Tibial nerve (tissue), 4 donors: Measurements from ENCODE around the gene STXBP4. TPM values are rescaled to one million over a fixed set of nuclear protein-coding genes. Genes with fewer than 3 reads are reported as not detected.
A peak's percentile ranks its signal among the peaks of the same experiment; 100 is the strongest.

Experiments used
- DNase-seq, 2 donors: peaks; one replicate each; pipeline ENCODE4 v3.0.0-alpha.2; 2019; ENCODE audit warnings: low spot score in 2 of 2
- H3K27ac ChIP-seq, 4 donors: fragments of 200-600 bp; sonication (generic) in 3 of 4; one replicate each; pipeline ENCODE4 v1.5.1; 2017 to 2019; ENCODE audit warnings: mild to moderate bottlenecking in 1 of 4
- H3K27me3 ChIP-seq, 2 donors: fragments of 200-600 bp; sonication (generic) in 1 of 2; one replicate each; pipeline versions ENCODE4 v1.5.1 to v1.6.0; 2017 to 2019
- H3K36me3 ChIP-seq, 3 donors: fragments of 200-600 bp; sonication (generic); one replicate each; pipeline ENCODE4 v1.5.1; 2018 to 2019
- H3K4me1 ChIP-seq, 4 donors: fragments of 200-600 bp; sonication (generic) in 3 of 4; one replicate each; pipeline ENCODE4 v1.5.1; 2017 to 2019
- H3K4me3 ChIP-seq, 4 donors: fragments of 200-600 bp; sonication (generic) in 3 of 4; one replicate each; pipeline ENCODE4 v1.5.1; 2017 to 2019; ENCODE audit warnings: mild to moderate bottlenecking in 1 of 4, moderate library complexity in 1 of 4
- H3K9me3 ChIP-seq, 4 donors: fragments of 200-600 bp; sonication (generic) in 3 of 4; one replicate each; pipeline ENCODE4 v1.5.1; 2017 to 2019
- CTCF ChIP-seq, 5 experiments: fragments of 200-600 bp in 3 of 5; fragments of 450-650 bp in 2 of 5; sonication (generic) in 3 of 5; IDR thresholded peaks; one replicate each; pipeline ENCODE4 v1.5.1; 2016 to 2019; ENCODE audit warnings: antibody characterized with exemption in 5 of 5, mild to moderate bottlenecking in 3 of 5, moderate library complexity in 2 of 5
- EP300 ChIP-seq, 2 donors: sonication (generic); formaldehyde crosslinking; IDR thresholded peaks; one replicate each; pipeline ENCODE4 v1.6.1; 2017; ENCODE audit warnings: antibody characterized with exemption in 2 of 2, mild to moderate bottlenecking in 1 of 2
- POLR2A ChIP-seq, 2 donors: fragments of 450-650 bp; IDR thresholded peaks; one replicate each; pipeline ENCODE4 v1.6.1; 2017; ENCODE audit warnings: antibody characterized with exemption in 2 of 2, mild to moderate bottlenecking in 2 of 2, moderate library complexity in 2 of 2
- WGBS, 2 donors: methylation state at CpG; one replicate each; pipeline ENCODE4 v1.1.5; 2018; 5-methylcytosine and 5-hydroxymethylcytosine counted together
- total RNA-seq, 4 donors: library from RNA; depleted of rRNA; stranded (reverse); fragments of >200 nt; gene quantifications; one replicate each; pipeline ENCODE4 v1.1.0, GENCODE V29; 2016

The STXBP4 gene
- total RNA-seq, 4 donors from 2014 or later: 21.6 to 64.8 (median 28.2) TPM

- Histone ChIP-seq H3K27me3 (no peaks in the 10 kb centered on the region), H3K4me3 (no peak overlapping the region), H3K36me3 (no peaks in the 10 kb centered on the region), H3K4me1 (peaks cover 0 to 23% (median 11%) of the 10 kb centered on the region in 4 donors), H3K27ac (peak overlapping the region in 2 of 4 donors; percentile 78 to 82), H3K9me3 (peaks cover 0 to 9% (median 0%) of the 10 kb centered on the region in 4 donors)
- no peak for DNase-seq
- TF ChIP-seq POLR2A (IDR thresholded peaks at IDR 0.05): no peak
- no peak for TF ChIP-seq CTCF (IDR thresholded peaks at IDR 0.05)
- 55 to 93% methylated on average over 3 of the region's 3 CpGs for WGBS, 2 donors
These were observed 11.8 kb downstream of the STXBP4 start for GRCh38 chr17:54980375-54980774.

GRCh38 chr17:54982399-54982798 is 13.8 kb downstream of the STXBP4 start:
- Histone ChIP-seq H3K36me3 (no peaks in the 10 kb centered on the region), H3K4me3 (no peak overlapping the region), H3K4me1 (peaks cover 0 to 23% (median 11%) of the 10 kb centered on the region in 4 donors), H3K9me3 (peaks cover 0 to 9% (median 0%) of the 10 kb centered on the region in 4 donors), H3K27me3 (no peaks in the 10 kb centered on the region), H3K27ac (peak overlapping the region in 2 of 4 donors; percentile 78 to 82)
- peak in 1 of 2 donors; percentile 72 for DNase-seq
- TF ChIP-seq POLR2A (IDR thresholded peaks at IDR 0.05) (no peak), CTCF (IDR thresholded peaks at IDR 0.05) (no peak), EP300 (IDR thresholded peaks at IDR 0.05) (peak in 1 of 2 donors; percentile 63)

- peaks cover 0 to 23% (median 11%) of the 10 kb centered on the region in 4 donors for H3K4me1 ChIP-seq
These were observed 14.7 kb downstream of the STXBP4 start for GRCh38 chr17:54983260-54983659.

GRCh38 chr17:54985476-54985875 is 16.9 kb downstream of the STXBP4 start:
- Histone ChIP-seq H3K27ac (peak overlapping the region in 1 of 4 donors; percentile 30), H3K27me3 (no peaks in the 10 kb centered on the region), H3K9me3 (peaks cover 0 to 4% (median 0%) of the 10 kb centered on the region in 4 donors), H3K36me3 (peaks cover 0 to 3% (median 0%) of the 10 kb centered on the region in 3 donors), H3K4me3 (no peak overlapping the region), H3K4me1 (peaks cover 0 to 23% (median 11%) of the 10 kb centered on the region in 4 donors)
- 92 to 94% methylated on average over 1 of the region's 1 CpG for WGBS, 2 donors
- TF ChIP-seq POLR2A (IDR thresholded peaks at IDR 0.05) (no peak), EP300 (IDR thresholded peaks at IDR 0.05) (no peak), CTCF (IDR thresholded peaks at IDR 0.05) (no peak)
- DNase-seq: no peak

More at GRCh38 chr17:54983260-54983659, 14.7 kb downstream of the STXBP4 start:
- Histone ChIP-seq H3K27me3 (no peaks in the 10 kb centered on the region), H3K27ac (peak overlapping the region in 2 of 4 donors; percentile 78 to 82), H3K4me3 (no peak overlapping the region), H3K36me3 (no peaks in the 10 kb centered on the region), H3K9me3 (peaks cover 0 to 9% (median 0%) of the 10 kb centered on the region in 4 donors)
- TF ChIP-seq EP300 (IDR thresholded peaks at IDR 0.05): no peak
- TF ChIP-seq CTCF (IDR thresholded peaks at IDR 0.05): no peak
- TF ChIP-seq POLR2A (IDR thresholded peaks at IDR 0.05): no peak
- no peak for DNase-seq

GRCh38 chr17:54990118-54990517 is 21.6 kb downstream of the STXBP4 start:
- no peaks in the 10 kb centered on the region for H3K27me3 ChIP-seq
- DNase-seq: no peak
- 76 to 90% methylated on average over 3 to 4 of the region's 4 CpGs for WGBS, 2 donors
- TF ChIP-seq EP300 (IDR thresholded peaks at IDR 0.05): no peak
- no peak for TF ChIP-seq POLR2A (IDR thresholded peaks at IDR 0.05)
- no peak for TF ChIP-seq CTCF (IDR thresholded peaks at IDR 0.05)
- peaks cover 0 to 3% (median 0%) of the 10 kb centered on the region in 3 donors for H3K36me3 ChIP-seq
- H3K4me1 ChIP-seq: no peaks in the 10 kb centered on the region
- no peaks in the 10 kb centered on the region for H3K9me3 ChIP-seq
- H3K27ac ChIP-seq: no peak overlapping the region
- no peak overlapping the region for H3K4me3 ChIP-seq
